ENCODE data around the gene C5orf47. TPM values are rescaled to one million over a fixed set of nuclear protein-coding genes. Genes with fewer than 3 reads are reported as not detected.

Gene C5orf47
- total and polyA plus RNA-seq, 2 donors (not counting 1 experiment from before 2014, with no cell fraction given) = not detected

DNA sequence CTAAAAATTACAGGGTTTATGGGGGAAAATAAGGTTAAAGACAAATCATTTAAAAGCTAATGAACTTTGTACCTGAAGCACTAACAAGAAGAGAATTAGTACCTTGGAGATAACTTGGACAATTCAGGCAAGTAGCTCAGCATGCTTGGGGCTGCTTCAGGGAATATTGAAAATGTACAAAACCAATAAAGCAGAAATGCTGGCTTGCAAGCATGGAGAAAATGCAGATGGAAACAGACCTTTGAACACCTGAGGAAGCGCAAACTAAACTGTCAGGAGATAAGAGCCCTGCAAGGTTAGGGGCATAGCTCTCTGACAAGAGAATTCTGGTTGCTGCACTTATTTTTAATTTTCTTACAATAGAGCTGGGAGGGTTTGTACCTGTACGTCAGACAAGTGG is 42.6 kb upstream of the C5orf47 start:
- intact Hi-C loops (cut with micrococcal nuclease) = no loop called here
- Mint-ChIP-seq H3K27ac (no peak overlapping the region), H3K27me3 (no peaks in the 10 kb centered on the region), H3K9me3 (ENCODE audit: insufficient read depth) (no peaks in the 10 kb centered on the region), H3K4me3 (no peak overlapping the region), H3K4me1 (no peaks in the 10 kb centered on the region)
- POLR2A ChIA-PET = no interaction called here
- DNase-seq (no peak), ATAC-seq (ENCODE audit: low read depth) (no peak)
- CTCF ChIA-PET = interaction anchor here (0.8 to 1.3 kb wide), 2 partner anchors 27 to 160 kb away, joined by 4 to 5 read pairs; no protein-coding TSS in a partner anchor
- Histone ChIP-seq H3K4me2 (replicated peaks; ENCODE audit: low read depth, low read length, poor library complexity, severe bottlenecking) (no peak overlapping the region), H3K27ac (ENCODE audit: low read length in 2 of 2) (no peak overlapping the region), H3K9ac (ENCODE audit: low read length) (no peak overlapping the region), H3K4me3 (ENCODE audit: control extremely low read depth in 1 of 5, extremely low read depth in 1 of 5, insufficient read depth in 1 of 5, low read depth in 2 of 5, low read length in 4 of 5) (no peak overlapping the region), H3K36me3 (replicated peaks in 1 of 2; ENCODE audit: control extremely low read depth in 1 of 2, control insufficient read depth in 1 of 2, extremely low read depth in 1 of 2, insufficient read depth in 2 of 2, low read length in 1 of 2) (peaks cover 21 to 52% of the 10 kb centered on the region in 2 experiments), H3K4me1 (ENCODE audit: control insufficient read depth in 2 of 2, insufficient read depth in 2 of 2, low read length in 2 of 2) (no peaks in the 10 kb centered on the region), H3K79me2 (ENCODE audit: control insufficient read depth, insufficient read depth, low read length) (no peaks in the 10 kb centered on the region), H4K20me1 (ENCODE audit: control insufficient read depth, insufficient read depth, low read length, poor library complexity, severe bottlenecking) (no peaks in the 10 kb centered on the region), H2AFZ (ENCODE audit: insufficient read depth, low read depth, low read length, poor library complexity, severe bottlenecking) (no peak overlapping the region), H3K27me3 (replicated peaks in 1 of 4; ENCODE audit: control extremely low read depth in 1 of 4, control insufficient read depth in 3 of 4, insufficient read depth in 4 of 4, low read length in 3 of 4) (no peaks in the 10 kb centered on the region), H3K9me3 (ENCODE audit: control extremely low read depth in 1 of 3, control insufficient read depth in 2 of 3, insufficient read depth in 1 of 3, low read length in 2 of 3) (no peaks in the 10 kb centered on the region)
- WGBS (ENCODE audit: insufficient coverage) = 100% methylated on average over 1 of the region's 2 CpGs
- TF ChIP-seq, protein P1, sequence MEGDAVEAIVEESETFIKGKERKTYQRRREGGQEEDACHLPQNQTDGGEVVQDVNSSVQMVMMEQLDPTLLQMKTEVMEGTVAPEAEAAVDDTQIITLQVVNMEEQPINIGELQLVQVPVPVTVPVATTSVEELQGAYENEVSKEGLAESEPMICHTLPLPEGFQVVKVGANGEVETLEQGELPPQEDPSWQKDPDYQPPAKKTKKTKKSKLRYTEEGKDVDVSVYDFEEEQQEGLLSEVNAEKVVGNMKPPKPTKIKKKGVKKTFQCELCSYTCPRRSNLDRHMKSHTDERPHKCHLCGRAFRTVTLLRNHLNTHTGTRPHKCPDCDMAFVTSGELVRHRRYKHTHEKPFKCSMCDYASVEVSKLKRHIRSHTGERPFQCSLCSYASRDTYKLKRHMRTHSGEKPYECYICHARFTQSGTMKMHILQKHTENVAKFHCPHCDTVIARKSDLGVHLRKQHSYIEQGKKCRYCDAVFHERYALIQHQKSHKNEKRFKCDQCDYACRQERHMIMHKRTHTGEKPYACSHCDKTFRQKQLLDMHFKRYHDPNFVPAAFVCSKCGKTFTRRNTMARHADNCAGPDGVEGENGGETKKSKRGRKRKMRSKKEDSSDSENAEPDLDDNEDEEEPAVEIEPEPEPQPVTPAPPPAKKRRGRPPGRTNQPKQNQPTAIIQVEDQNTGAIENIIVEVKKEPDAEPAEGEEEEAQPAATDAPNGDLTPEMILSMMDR (IDR thresholded peaks at IDR 0.05) = no peak
- no peak for TF ChIP-seq EZH2 (IDR thresholded peaks at IDR 0.05; ENCODE audit: borderline replicate concordance, insufficient read depth, low read depth, low read length, poor library complexity, severe bottlenecking)

GRCh38 chr5:173950829-173951228 is 38.1 kb upstream of the C5orf47 start:
- H3K27me3 ChIP-seq (replicated peaks in 1 of 4; ENCODE audit: control extremely low read depth in 1 of 4, control insufficient read depth in 3 of 4, insufficient read depth in 4 of 4, low read length in 3 of 4) = no peaks in the 10 kb centered on the region
- H3K4me1 ChIP-seq (ENCODE audit: control insufficient read depth in 2 of 2, insufficient read depth in 2 of 2, low read length in 2 of 2) = no peaks in the 10 kb centered on the region
- H3K36me3 ChIP-seq (replicated peaks in 1 of 2; ENCODE audit: control extremely low read depth in 1 of 2, control insufficient read depth in 1 of 2, extremely low read depth in 1 of 2, insufficient read depth in 2 of 2, low read length in 1 of 2) = peaks cover 23 to 82% of the 10 kb centered on the region in 2 experiments
- no peaks in the 10 kb centered on the region for H3K4me1 Mint-ChIP-seq
- H3K4me3 ChIP-seq (ENCODE audit: control extremely low read depth in 1 of 5, extremely low read depth in 1 of 5, insufficient read depth in 1 of 5, low read depth in 2 of 5, low read length in 4 of 5) = no peak overlapping the region
- H3K27ac ChIP-seq (ENCODE audit: low read length in 2 of 2) = no peak overlapping the region
- H3K79me2 ChIP-seq (ENCODE audit: control insufficient read depth, insufficient read depth, low read length) = no peaks in the 10 kb centered on the region
- H3K9ac ChIP-seq (ENCODE audit: low read length) = no peak overlapping the region
- TF ChIP-seq, protein P1 (IDR thresholded peaks at IDR 0.05) = no peak
- no peak for TF ChIP-seq EZH2 (IDR thresholded peaks at IDR 0.05; ENCODE audit: borderline replicate concordance, insufficient read depth, low read depth, low read length, poor library complexity, severe bottlenecking)
- no peaks in the 10 kb centered on the region for H3K9me3 Mint-ChIP-seq (ENCODE audit: insufficient read depth)
- CTCF ChIA-PET = interaction anchor here (1.3 kb wide), 1 partner anchor 22 kb away, joined by 3 read pairs; no protein-coding TSS in a partner anchor
- POLR2A ChIA-PET = no interaction called here
- no peaks in the 10 kb centered on the region for H3K9me3 ChIP-seq (ENCODE audit: control extremely low read depth in 1 of 3, control insufficient read depth in 2 of 3, insufficient read depth in 1 of 3, low read length in 2 of 3)
- H2AFZ ChIP-seq (ENCODE audit: insufficient read depth, low read depth, low read length, poor library complexity, severe bottlenecking) = no peak overlapping the region
- H3K27me3 Mint-ChIP-seq = no peaks in the 10 kb centered on the region
- H4K20me1 ChIP-seq (ENCODE audit: control insufficient read depth, insufficient read depth, low read length, poor library complexity, severe bottlenecking) = no peaks in the 10 kb centered on the region
- no peak overlapping the region for H3K4me2 ChIP-seq (replicated peaks; ENCODE audit: low read depth, low read length, poor library complexity, severe bottlenecking)
- 97% methylated on average over 2 of the region's 2 CpGs for whole genome bisulfite sequencing (ENCODE audit: insufficient coverage)
- no peak overlapping the region for H3K27ac Mint-ChIP-seq
- ATAC-seq (ENCODE audit: low read depth) (no peak), DNase-seq (no peak)
- no peak overlapping the region for H3K4me3 Mint-ChIP-seq
- intact Hi-C loops (cut with micrococcal nuclease) = no loop called here
